Stimulated activated CD4-positive, alpha-beta T cell treated with anti-CD3 and anti-CD28 coated beads, Interleukin-12 subunit alpha, Interleukin-12 subunit beta, amount 100 ng/mL, for 24 hours (primary cell): ENCODE results near the gene VIPR2.
"Not testable (repeated sequence)": the region's sequence is repeated elsewhere in the genome, so short reads cannot be mapped to it uniquely, and the experiment has no call there.

ENCODE experiments used
- DNase-seq, 2 experiments: peaks; one replicate each; pipeline ENCODE4 v3.0.0-alpha.2; 2020; ENCODE audit warnings: low read depth in 2 of 2

Gene VIPR2

GRCh38 chr7:159094023-159094740, 50.5 kb downstream of the VIPR2 start:
- DNase-seq = no peak

GRCh38 chr7:159093351-159093971, 51.2 kb downstream of the VIPR2 start:
- no peak for DNase-seq

- no peak for DNase-seq
Observed at GRCh38 chr7:159092701-159093121, 52.0 kb downstream of the VIPR2 start.

- DNase-seq = no peak
Observed at GRCh38 chr7:159091480-159092475, 52.9 kb downstream of the VIPR2 start.

- DNase-seq = no peak
Observed at GRCh38 chr7:159091041-159091440, 53.6 kb downstream of the VIPR2 start.

- no peak for DNase-seq
Observed at GRCh38 chr7:159088016-159088865, 56.4 kb downstream of the VIPR2 start.

- DNase-seq = no peak
Observed at GRCh38 chr7:159086301-159086925, 58.3 kb downstream of the VIPR2 start.

GRCh38 chr7:159084069-159084801, 60.4 kb downstream of the VIPR2 start:
- DNase-seq = no peak

- DNase-seq = no peak
Observed at GRCh38 chr7:159083698-159084068, 61.0 kb downstream of the VIPR2 start.

GRCh38 chr7:159083001-159083697, 61.5 kb downstream of the VIPR2 start:
- no peak for DNase-seq

GRCh38 chr7:159082075-159082474, 62.6 kb downstream of the VIPR2 start:
- not testable (repeated sequence) for DNase-seq

GRCh38 chr7:159078911-159079270, 65.8 kb downstream of the VIPR2 start:
- no peak for DNase-seq

- no peak for DNase-seq
Observed at GRCh38 chr7:159078193-159078910, 66.3 kb downstream of the VIPR2 start.

GRCh38 chr7:159076333-159076732, 68.3 kb downstream of the VIPR2 start:
- no peak for DNase-seq

GRCh38 chr7:159075563-159076238, 69.0 kb downstream of the VIPR2 start:
- DNase-seq = no peak

GRCh38 chr7:159071260-159071659, 73.4 kb downstream of the VIPR2 start:
- DNase-seq = no peak

- no peak for DNase-seq
Observed at GRCh38 chr7:159070431-159071148, 74.1 kb downstream of the VIPR2 start.
